Measurements from ENCODE around the gene NRG2.

The NRG2 gene

GRCh38 chr5:140038373-140038957, 4.6 kb downstream of the NRG2 start:
- Histone ChIP-seq H3K27me3 (ENCODE audit: control insufficient read depth, insufficient read depth, low read length) (peaks cover 2% of the 10 kb centered on the region), H3K4me3 (ENCODE audit: low read length) (peak overlapping the region; percentile 72), H3K36me3 (ENCODE audit: control insufficient read depth, insufficient read depth, low read length) (no peaks in the 10 kb centered on the region), H3K9ac (ENCODE audit: low read length) (no peak overlapping the region), H3K27ac (ENCODE audit: low read depth, low read length) (peak overlapping the region; percentile 63), H3K4me1 (ENCODE audit: control insufficient read depth, insufficient read depth, low read length) (peaks cover 10% of the 10 kb centered on the region)

GRCh38 chr5:140037012-140037411, 6.1 kb downstream of the NRG2 start:
- Histone ChIP-seq H3K4me3 (ENCODE audit: low read length) (no peak overlapping the region), H3K27me3 (ENCODE audit: control insufficient read depth, insufficient read depth, low read length) (no peaks in the 10 kb centered on the region), H3K4me1 (ENCODE audit: control insufficient read depth, insufficient read depth, low read length) (peaks cover 10% of the 10 kb centered on the region), H3K9ac (ENCODE audit: low read length) (no peak overlapping the region), H3K27ac (ENCODE audit: low read depth, low read length) (no peak overlapping the region), H3K36me3 (ENCODE audit: control insufficient read depth, insufficient read depth, low read length) (no peaks in the 10 kb centered on the region)

- Histone ChIP-seq H3K27ac (ENCODE audit: low read depth, low read length) (no peak overlapping the region), H3K4me1 (ENCODE audit: control insufficient read depth, insufficient read depth, low read length) (peaks cover 10% of the 10 kb centered on the region), H3K27me3 (ENCODE audit: control insufficient read depth, insufficient read depth, low read length) (no peaks in the 10 kb centered on the region), H3K4me3 (ENCODE audit: low read length) (no peak overlapping the region), H3K9ac (ENCODE audit: low read length) (no peak overlapping the region), H3K36me3 (ENCODE audit: control insufficient read depth, insufficient read depth, low read length) (no peaks in the 10 kb centered on the region)
Observed at GRCh38 chr5:140035881-140036280, 7.2 kb downstream of the NRG2 start.

- Histone ChIP-seq H3K27me3 (ENCODE audit: control insufficient read depth, insufficient read depth, low read length) (no peaks in the 10 kb centered on the region), H3K27ac (ENCODE audit: low read depth, low read length) (no peak overlapping the region), H3K4me1 (ENCODE audit: control insufficient read depth, insufficient read depth, low read length) (peaks cover 2% of the 10 kb centered on the region), H3K36me3 (ENCODE audit: control insufficient read depth, insufficient read depth, low read length) (no peaks in the 10 kb centered on the region), H3K9ac (ENCODE audit: low read length) (no peak overlapping the region), H3K4me3 (ENCODE audit: low read length) (no peak overlapping the region)
Observed at GRCh38 chr5:140033037-140033760, 9.9 kb downstream of the NRG2 start.

- H3K4me3 ChIP-seq (ENCODE audit: low read length): no peak overlapping the region
- H3K27me3 ChIP-seq (ENCODE audit: control insufficient read depth, insufficient read depth, low read length): no peaks in the 10 kb centered on the region
- no peaks in the 10 kb centered on the region for H3K4me1 ChIP-seq (ENCODE audit: control insufficient read depth, insufficient read depth, low read length)
- H3K36me3 ChIP-seq (ENCODE audit: control insufficient read depth, insufficient read depth, low read length): no peaks in the 10 kb centered on the region
- H3K9ac ChIP-seq (ENCODE audit: low read length): no peak overlapping the region
- H3K27ac ChIP-seq (ENCODE audit: low read depth, low read length): no peak overlapping the region
Observed at GRCh38 chr5:140032296-140032695, 10.8 kb downstream of the NRG2 start.

- Histone ChIP-seq H3K27me3 (ENCODE audit: control insufficient read depth, insufficient read depth, low read length) (no peaks in the 10 kb centered on the region), H3K9ac (ENCODE audit: low read length) (no peak overlapping the region), H3K27ac (ENCODE audit: low read depth, low read length) (no peak overlapping the region), H3K4me1 (ENCODE audit: control insufficient read depth, insufficient read depth, low read length) (peaks cover 2% of the 10 kb centered on the region), H3K36me3 (ENCODE audit: control insufficient read depth, insufficient read depth, low read length) (no peaks in the 10 kb centered on the region), H3K4me3 (ENCODE audit: low read length) (no peak overlapping the region)
Observed at GRCh38 chr5:140027807-140028206, 15.3 kb downstream of the NRG2 start.

GRCh38 chr5:140025736-140026135, 17.4 kb downstream of the NRG2 start:
- no peaks in the 10 kb centered on the region for H3K27me3 ChIP-seq (ENCODE audit: control insufficient read depth, insufficient read depth, low read length)
- no peaks in the 10 kb centered on the region for H3K36me3 ChIP-seq (ENCODE audit: control insufficient read depth, insufficient read depth, low read length)
- H3K4me3 ChIP-seq (ENCODE audit: low read length): no peak overlapping the region
- no peak overlapping the region for H3K9ac ChIP-seq (ENCODE audit: low read length)
- H3K27ac ChIP-seq (ENCODE audit: low read depth, low read length): no peak overlapping the region
- H3K4me1 ChIP-seq (ENCODE audit: control insufficient read depth, insufficient read depth, low read length): peaks cover 18% of the 10 kb centered on the region

GRCh38 chr5:140024928-140025327, 18.2 kb downstream of the NRG2 start:
- Histone ChIP-seq H3K27ac (ENCODE audit: low read depth, low read length) (no peak overlapping the region), H3K9ac (ENCODE audit: low read length) (no peak overlapping the region), H3K27me3 (ENCODE audit: control insufficient read depth, insufficient read depth, low read length) (no peaks in the 10 kb centered on the region), H3K4me3 (ENCODE audit: low read length) (no peak overlapping the region), H3K4me1 (ENCODE audit: control insufficient read depth, insufficient read depth, low read length) (peaks cover 25% of the 10 kb centered on the region), H3K36me3 (ENCODE audit: control insufficient read depth, insufficient read depth, low read length) (no peaks in the 10 kb centered on the region)

- Histone ChIP-seq H3K27ac (ENCODE audit: low read depth, low read length) (no peak overlapping the region), H3K36me3 (ENCODE audit: control insufficient read depth, insufficient read depth, low read length) (no peaks in the 10 kb centered on the region)
Observed at GRCh38 chr5:140023611-140024191, 19.4 kb downstream of the NRG2 start.

GRCh38 chr5:140020601-140021177, 22.4 kb downstream of the NRG2 start:
- Histone ChIP-seq H3K9ac (ENCODE audit: low read length) (no peak overlapping the region), H3K27me3 (ENCODE audit: control insufficient read depth, insufficient read depth, low read length) (no peaks in the 10 kb centered on the region), H3K4me3 (ENCODE audit: low read length) (no peak overlapping the region), H3K36me3 (ENCODE audit: control insufficient read depth, insufficient read depth, low read length) (no peaks in the 10 kb centered on the region), H3K27ac (ENCODE audit: low read depth, low read length) (peak overlapping the region; percentile 78), H3K4me1 (ENCODE audit: control insufficient read depth, insufficient read depth, low read length) (peaks cover 25% of the 10 kb centered on the region)

More at GRCh38 chr5:140023611-140024191, 19.4 kb downstream of the NRG2 start:
- Histone ChIP-seq H3K9ac (ENCODE audit: low read length) (no peak overlapping the region), H3K4me1 (ENCODE audit: control insufficient read depth, insufficient read depth, low read length) (peaks cover 25% of the 10 kb centered on the region), H3K4me3 (ENCODE audit: low read length) (no peak overlapping the region), H3K27me3 (ENCODE audit: control insufficient read depth, insufficient read depth, low read length) (no peaks in the 10 kb centered on the region)

GRCh38 chr5:140018920-140019644, 24.0 kb downstream of the NRG2 start:
- no peak overlapping the region for H3K4me3 ChIP-seq (ENCODE audit: low read length)
- peaks cover 23% of the 10 kb centered on the region for H3K4me1 ChIP-seq (ENCODE audit: control insufficient read depth, insufficient read depth, low read length)
- no peaks in the 10 kb centered on the region for H3K36me3 ChIP-seq (ENCODE audit: control insufficient read depth, insufficient read depth, low read length)
- H3K27me3 ChIP-seq (ENCODE audit: control insufficient read depth, insufficient read depth, low read length): no peaks in the 10 kb centered on the region
- peak overlapping the region; percentile 2 for H3K27ac ChIP-seq (ENCODE audit: low read depth, low read length)
- no peak overlapping the region for H3K9ac ChIP-seq (ENCODE audit: low read length)

- no peak overlapping the region for H3K27ac ChIP-seq (ENCODE audit: low read depth, low read length)
- H3K36me3 ChIP-seq (ENCODE audit: control insufficient read depth, insufficient read depth, low read length): no peaks in the 10 kb centered on the region
- no peak overlapping the region for H3K4me3 ChIP-seq (ENCODE audit: low read length)
- H3K4me1 ChIP-seq (ENCODE audit: control insufficient read depth, insufficient read depth, low read length): peaks cover 23% of the 10 kb centered on the region
- H3K9ac ChIP-seq (ENCODE audit: low read length): no peak overlapping the region
- H3K27me3 ChIP-seq (ENCODE audit: control insufficient read depth, insufficient read depth, low read length): no peaks in the 10 kb centered on the region
Observed at GRCh38 chr5:140018517-140018916, 24.6 kb downstream of the NRG2 start.

Measured in rectal smooth muscle tissue (tissue), 1 donor.